ENCODE results near the gene ANK2. TPM values are rescaled to one million over a fixed set of nuclear protein-coding genes. Genes with fewer than 3 reads are reported as not detected.
A peak's percentile ranks its signal among the peaks of the same experiment; 100 is the strongest.

ANK2 gene
- total and polyA plus RNA-seq, 2 donors from 2014 or later, result 21.1 to 125 TPM

- Histone ChIP-seq H3K4me1 (ENCODE audit: control insufficient read depth in 2 of 3, insufficient read depth in 2 of 3, low read depth in 1 of 3, low read length in 3 of 3) (peaks cover 0 to 5% (median 5%) of the 10 kb centered on the region in 3 donors), H3K4me3 (ENCODE audit: low read length in 3 of 3) (peak overlapping the region in 1 of 3 donors; percentile 35), H3K36me3 (ENCODE audit: control insufficient read depth in 2 of 3, insufficient read depth in 3 of 3, low read length in 3 of 3) (no peaks in the 10 kb centered on the region), H3K9me3 (ENCODE audit: control insufficient read depth in 2 of 3, insufficient read depth in 1 of 3, low read length in 3 of 3) (no peaks in the 10 kb centered on the region), H3K27me3 (ENCODE audit: control insufficient read depth, insufficient read depth, low read length) (no peaks in the 10 kb centered on the region), H3K27ac (ENCODE audit: low read depth in 2 of 2, low read length in 2 of 2) (no peak overlapping the region), H3K9ac (ENCODE audit: low read length in 3 of 3) (no peak overlapping the region)
- TF ChIP-seq CTCF (IDR thresholded peaks at IDR 0.05; ENCODE audit: borderline replicate concordance, extremely low read depth, insufficient read depth), result peak; percentile 31
- intact Hi-C loops (cut with DNase I), result no loop called here
- FAIRE-seq (no peak), DNase-seq (no peak)
Observed at GRCh38 chr4:113293674-113294073, 244.2 kb downstream of the ANK2 start.

GRCh38 chr4:113294908-113295307 lies 245.5 kb downstream of the ANK2 start:
- Histone ChIP-seq H3K9ac (ENCODE audit: low read length in 3 of 3) (no peak overlapping the region), H3K27ac (ENCODE audit: low read depth in 2 of 2, low read length in 2 of 2) (no peak overlapping the region), H3K36me3 (ENCODE audit: control insufficient read depth in 2 of 3, insufficient read depth in 3 of 3, low read length in 3 of 3) (no peaks in the 10 kb centered on the region), H3K27me3 (ENCODE audit: control insufficient read depth, insufficient read depth, low read length) (no peaks in the 10 kb centered on the region), H3K4me3 (ENCODE audit: low read length in 3 of 3) (no peak overlapping the region), H3K4me1 (ENCODE audit: control insufficient read depth in 2 of 3, insufficient read depth in 2 of 3, low read depth in 1 of 3, low read length in 3 of 3) (peaks cover 0 to 5% (median 5%) of the 10 kb centered on the region in 3 donors), H3K9me3 (ENCODE audit: control insufficient read depth in 2 of 3, insufficient read depth in 1 of 3, low read length in 3 of 3) (no peaks in the 10 kb centered on the region)
- no peak for TF ChIP-seq CTCF (IDR thresholded peaks at IDR 0.05; ENCODE audit: borderline replicate concordance, extremely low read depth, insufficient read depth)
- FAIRE-seq (no peak), DNase-seq (no peak)
- intact Hi-C loops (cut with DNase I), result no loop called here

GRCh38 chr4:113300471-113300928 lies 251.0 kb downstream of the ANK2 start:
- no peak overlapping the region for H3K27ac ChIP-seq (ENCODE audit: low read depth in 2 of 2, low read length in 2 of 2)
- intact Hi-C loops (cut with DNase I), result no loop called here
- H3K9ac ChIP-seq (ENCODE audit: low read length in 3 of 3), result no peak overlapping the region
- DNase-seq (no peak), FAIRE-seq (no peak)
- H3K4me3 ChIP-seq (ENCODE audit: low read length in 3 of 3), result no peak overlapping the region
- H3K27me3 ChIP-seq (ENCODE audit: control insufficient read depth, insufficient read depth, low read length), result no peaks in the 10 kb centered on the region
- no peaks in the 10 kb centered on the region for H3K9me3 ChIP-seq (ENCODE audit: control insufficient read depth in 2 of 3, insufficient read depth in 1 of 3, low read length in 3 of 3)
- TF ChIP-seq CTCF (IDR thresholded peaks at IDR 0.05; ENCODE audit: borderline replicate concordance, extremely low read depth, insufficient read depth), result no peak
- no peaks in the 10 kb centered on the region for H3K36me3 ChIP-seq (ENCODE audit: control insufficient read depth in 2 of 3, insufficient read depth in 3 of 3, low read length in 3 of 3)
- H3K4me1 ChIP-seq (ENCODE audit: control insufficient read depth in 2 of 3, insufficient read depth in 2 of 3, low read depth in 1 of 3, low read length in 3 of 3), result no peaks in the 10 kb centered on the region

GRCh38 chr4:113302051-113302450 lies 252.6 kb downstream of the ANK2 start:
- Histone ChIP-seq H3K36me3 (ENCODE audit: control insufficient read depth in 2 of 3, insufficient read depth in 3 of 3, low read length in 3 of 3) (no peaks in the 10 kb centered on the region), H3K4me1 (ENCODE audit: control insufficient read depth in 2 of 3, insufficient read depth in 2 of 3, low read depth in 1 of 3, low read length in 3 of 3) (no peaks in the 10 kb centered on the region), H3K27ac (ENCODE audit: low read depth in 2 of 2, low read length in 2 of 2) (no peak overlapping the region), H3K9me3 (ENCODE audit: control insufficient read depth in 2 of 3, insufficient read depth in 1 of 3, low read length in 3 of 3) (no peaks in the 10 kb centered on the region), H3K9ac (ENCODE audit: low read length in 3 of 3) (no peak overlapping the region), H3K4me3 (ENCODE audit: low read length in 3 of 3) (no peak overlapping the region), H3K27me3 (ENCODE audit: control insufficient read depth, insufficient read depth, low read length) (no peaks in the 10 kb centered on the region)
- no peak for TF ChIP-seq CTCF (IDR thresholded peaks at IDR 0.05; ENCODE audit: borderline replicate concordance, extremely low read depth, insufficient read depth)
- DNase-seq (no peak), FAIRE-seq (no peak)
- intact Hi-C loops (cut with DNase I), result no loop called here
